ENCODE measurements around the gene ISYNA1. TPM values are rescaled to one million over a fixed set of nuclear protein-coding genes. Genes with fewer than 3 reads are reported as not detected.

ISYNA1 gene
- total RNA-seq, 1 donor from 2014 or later: 81.7 TPM

- Histone ChIP-seq H2AFZ (replicated peaks) (no peak overlapping the region), H3K4me3 (peak overlapping the region; percentile 43), H3F3A (ENCODE audit: low read depth) (peaks cover 77% of the 10 kb centered on the region), H3K4me2 (peak overlapping the region; percentile 79), H3K27me3 (no peaks in the 10 kb centered on the region), H3K79me2 (ENCODE audit: low read depth) (peaks cover 6% of the 10 kb centered on the region), H3K4me1 (peaks cover 46% of the 10 kb centered on the region), H3K36me3 (no peaks in the 10 kb centered on the region), H3K9ac (no peak overlapping the region), H3K9me3 (ENCODE audit: low read depth) (no peaks in the 10 kb centered on the region), H4K20me1 (ENCODE audit: low read depth) (peaks cover 39% of the 10 kb centered on the region), H3K27ac (no peak overlapping the region)
- Mint-ChIP-seq H3K27me3 (ENCODE audit: insufficient read depth, low read depth) (peaks cover 12% of the 10 kb centered on the region), H3K4me1 (peaks cover 33% of the 10 kb centered on the region), H3K36me3 (peaks cover 3% of the 10 kb centered on the region), H3K27ac (no peak overlapping the region), H3K4me3 (peak overlapping the region; percentile 67), H3K9me3 (no peaks in the 10 kb centered on the region)
- DNase-seq (ENCODE audit: low spot score): peak; percentile 50
- no peak for TF ChIP-seq EZH2phosphoT487 (IDR thresholded peaks at IDR 0.05)
Measured at GRCh38 chr19:18433015-18433691, 4.8 kb downstream of the ISYNA1 start.

GRCh38 chr19:18432275-18433014 is 5.5 kb downstream of the ISYNA1 start:
- TF ChIP-seq EZH2phosphoT487 (IDR thresholded peaks at IDR 0.05) (no peak), EZH2 (IDR thresholded peaks at IDR 0.05) (no peak), CTCF (IDR thresholded peaks at IDR 0.05) (no peak)
- peaks cover 3% of the 10 kb centered on the region for H3K36me3 Mint-ChIP-seq
- peaks cover 12% of the 10 kb centered on the region for H3K27me3 Mint-ChIP-seq (ENCODE audit: insufficient read depth, low read depth)
- Histone ChIP-seq H3F3A (ENCODE audit: low read depth) (peaks cover 71% of the 10 kb centered on the region), H3K4me3 (no peak overlapping the region), H3K4me1 (peaks cover 46% of the 10 kb centered on the region), H3K4me2 (peak overlapping the region; percentile 79), H3K79me2 (ENCODE audit: low read depth) (peaks cover 6% of the 10 kb centered on the region), H3K9me3 (ENCODE audit: low read depth) (no peaks in the 10 kb centered on the region), H3K27ac (no peak overlapping the region), H4K20me1 (ENCODE audit: low read depth) (peaks cover 40% of the 10 kb centered on the region), H3K9ac (no peak overlapping the region), H2AFZ (replicated peaks) (no peak overlapping the region), H3K36me3 (no peaks in the 10 kb centered on the region), H3K27me3 (no peaks in the 10 kb centered on the region)
- no peak for DNase-seq (ENCODE audit: low spot score)
- H3K27ac Mint-ChIP-seq: no peak overlapping the region
- H3K4me1 Mint-ChIP-seq: peaks cover 34% of the 10 kb centered on the region
- H3K4me3 Mint-ChIP-seq: peak overlapping the region; percentile 67
- H3K9me3 Mint-ChIP-seq: no peaks in the 10 kb centered on the region

- H3K9me3 ChIP-seq (ENCODE audit: low read depth): no peaks in the 10 kb centered on the region
- H3K79me2 ChIP-seq (ENCODE audit: low read depth): peaks cover 6% of the 10 kb centered on the region
- Mint-ChIP-seq H3K36me3 (peaks cover 3% of the 10 kb centered on the region), H3K4me1 (peaks cover 34% of the 10 kb centered on the region), H3K27me3 (ENCODE audit: insufficient read depth, low read depth) (peaks cover 12% of the 10 kb centered on the region), H3K27ac (no peak overlapping the region), H3K4me3 (peak overlapping the region; percentile 63), H3K9me3 (no peaks in the 10 kb centered on the region)
- no peaks in the 10 kb centered on the region for H3K36me3 ChIP-seq
- H4K20me1 ChIP-seq (ENCODE audit: low read depth): peaks cover 34% of the 10 kb centered on the region
- TF ChIP-seq EZH2phosphoT487 (IDR thresholded peaks at IDR 0.05): no peak
- no peak for TF ChIP-seq EZH2 (IDR thresholded peaks at IDR 0.05)
- TF ChIP-seq CTCF (IDR thresholded peaks at IDR 0.05): no peak
- peak overlapping the region; percentile 10 for H3K4me2 ChIP-seq
- no peak for DNase-seq (ENCODE audit: low spot score)
- no peaks in the 10 kb centered on the region for H3K27me3 ChIP-seq
- H3K9ac ChIP-seq: no peak overlapping the region
- no peak overlapping the region for H3K4me3 ChIP-seq
- peaks cover 46% of the 10 kb centered on the region for H3K4me1 ChIP-seq
- no peak overlapping the region for H2AFZ ChIP-seq (replicated peaks)
- peaks cover 66% of the 10 kb centered on the region for H3F3A ChIP-seq (ENCODE audit: low read depth)
- H3K27ac ChIP-seq: no peak overlapping the region
Measured at GRCh38 chr19:18431351-18432197, 6.4 kb downstream of the ISYNA1 start.
